ENCODE measurements around the gene C2. TPM values are rescaled to one million over a fixed set of nuclear protein-coding genes. Genes with fewer than 3 reads are reported as not detected.

C2 gene
- total RNA-seq, 1 donor from 2014 or later, result 2.9 TPM

- H3K4me1 ChIP-seq, result peaks cover 25% of the 10 kb centered on the region
Observed at GRCh38 chr6:31961616-31962015, 34.1 kb downstream of the C2 start.

DNA sequence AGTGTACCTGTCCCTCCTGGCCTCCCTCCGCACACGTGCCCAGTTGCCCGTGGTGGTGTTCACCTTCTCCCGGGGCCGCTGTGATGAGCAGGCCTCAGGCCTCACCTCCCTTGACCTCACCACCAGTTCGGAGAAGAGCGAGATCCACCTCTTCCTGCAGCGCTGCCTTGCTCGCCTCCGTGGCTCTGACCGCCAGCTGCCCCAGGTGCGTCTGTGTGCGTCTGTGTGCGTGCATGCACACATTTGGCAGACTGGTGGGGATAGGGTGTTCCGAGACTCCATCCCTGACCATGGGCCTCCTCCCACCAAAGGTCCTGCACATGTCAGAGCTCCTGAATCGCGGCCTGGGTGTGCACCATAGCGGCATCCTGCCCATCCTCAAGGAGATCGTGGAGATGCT, 36.4 kb downstream of the C2 start:
- Histone ChIP-seq H3K4me3 (no peak overlapping the region), H3K27ac (no peak overlapping the region), H3K9me3 (no peaks in the 10 kb centered on the region), H3K27me3 (no peaks in the 10 kb centered on the region), H3K4me1 (peaks cover 11% of the 10 kb centered on the region), H3K36me3 (peaks cover 0 to 81% of the 10 kb centered on the region in 2 donors)
- TF ChIP-seq, protein P1, sequence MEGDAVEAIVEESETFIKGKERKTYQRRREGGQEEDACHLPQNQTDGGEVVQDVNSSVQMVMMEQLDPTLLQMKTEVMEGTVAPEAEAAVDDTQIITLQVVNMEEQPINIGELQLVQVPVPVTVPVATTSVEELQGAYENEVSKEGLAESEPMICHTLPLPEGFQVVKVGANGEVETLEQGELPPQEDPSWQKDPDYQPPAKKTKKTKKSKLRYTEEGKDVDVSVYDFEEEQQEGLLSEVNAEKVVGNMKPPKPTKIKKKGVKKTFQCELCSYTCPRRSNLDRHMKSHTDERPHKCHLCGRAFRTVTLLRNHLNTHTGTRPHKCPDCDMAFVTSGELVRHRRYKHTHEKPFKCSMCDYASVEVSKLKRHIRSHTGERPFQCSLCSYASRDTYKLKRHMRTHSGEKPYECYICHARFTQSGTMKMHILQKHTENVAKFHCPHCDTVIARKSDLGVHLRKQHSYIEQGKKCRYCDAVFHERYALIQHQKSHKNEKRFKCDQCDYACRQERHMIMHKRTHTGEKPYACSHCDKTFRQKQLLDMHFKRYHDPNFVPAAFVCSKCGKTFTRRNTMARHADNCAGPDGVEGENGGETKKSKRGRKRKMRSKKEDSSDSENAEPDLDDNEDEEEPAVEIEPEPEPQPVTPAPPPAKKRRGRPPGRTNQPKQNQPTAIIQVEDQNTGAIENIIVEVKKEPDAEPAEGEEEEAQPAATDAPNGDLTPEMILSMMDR (IDR thresholded peaks at IDR 0.05), result no peak
- TF ChIP-seq POLR2A (IDR thresholded peaks at IDR 0.05), result no peak
- no peak for TF ChIP-seq POLR2AphosphoS5 (IDR thresholded peaks at IDR 0.05; ENCODE audit: insufficient read depth in 1 of 2, low read depth in 1 of 2)
- intact Hi-C loops (cut with DNase I), result no loop called here
- DNase-seq (ENCODE audit: extremely low spot score in 2 of 2), result no peak

More at GRCh38 chr6:31961616-31962015, 34.1 kb downstream of the C2 start:
- Histone ChIP-seq H3K4me3 (no peak overlapping the region), H3K27ac (no peak overlapping the region), H3K27me3 (no peaks in the 10 kb centered on the region), H3K36me3 (peaks cover 0 to 62% of the 10 kb centered on the region in 2 donors), H3K9me3 (no peaks in the 10 kb centered on the region)
- no peak for TF ChIP-seq POLR2A (IDR thresholded peaks at IDR 0.05)
- no peak for TF ChIP-seq POLR2AphosphoS5 (IDR thresholded peaks at IDR 0.05; ENCODE audit: insufficient read depth in 1 of 2, low read depth in 1 of 2)
- TF ChIP-seq, protein P1 (IDR thresholded peaks at IDR 0.05), result no peak
- intact Hi-C loops (cut with DNase I), result no loop called here
- DNase-seq (ENCODE audit: extremely low spot score in 2 of 2), result no peak

DNA sequence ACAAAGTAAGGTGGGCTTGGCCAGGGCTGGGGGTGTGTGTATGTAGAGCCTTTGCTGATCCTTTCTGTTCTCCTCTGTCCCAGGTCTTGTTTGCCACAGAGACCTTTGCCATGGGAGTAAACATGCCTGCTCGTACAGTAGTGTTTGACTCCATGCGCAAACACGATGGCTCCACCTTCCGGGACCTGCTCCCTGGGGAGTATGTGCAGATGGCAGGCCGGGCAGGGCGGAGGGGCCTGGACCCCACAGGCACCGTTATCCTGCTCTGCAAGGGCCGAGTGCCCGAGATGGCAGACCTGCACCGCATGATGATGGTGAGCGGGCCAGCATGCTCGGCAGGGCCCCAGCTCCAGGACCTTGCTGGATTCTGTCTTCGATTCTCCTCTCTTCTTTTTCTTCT, 38.2 kb downstream of the C2 start:
- no peak overlapping the region for H3K27ac ChIP-seq
- H3K4me3 ChIP-seq, result no peak overlapping the region
- intact Hi-C loops (cut with DNase I), result no loop called here
- TF ChIP-seq, protein P1 (IDR thresholded peaks at IDR 0.05), result no peak
- TF ChIP-seq POLR2AphosphoS5 (IDR thresholded peaks at IDR 0.05; ENCODE audit: insufficient read depth in 1 of 2, low read depth in 1 of 2), result no peak
- no peak for TF ChIP-seq POLR2A (IDR thresholded peaks at IDR 0.05)
- peaks cover 0 to 89% of the 10 kb centered on the region in 2 donors for H3K36me3 ChIP-seq
- H3K4me1 ChIP-seq, result peaks cover 9% of the 10 kb centered on the region
- DNase-seq (ENCODE audit: extremely low spot score in 2 of 2), result no peak
- no peaks in the 10 kb centered on the region for H3K27me3 ChIP-seq
- no peaks in the 10 kb centered on the region for H3K9me3 ChIP-seq

- Histone ChIP-seq H3K27me3 (no peaks in the 10 kb centered on the region), H3K36me3 (peaks cover 0 to 84% of the 10 kb centered on the region in 2 donors), H3K4me3 (no peak overlapping the region), H3K27ac (no peak overlapping the region), H3K4me1 (peaks cover 17% of the 10 kb centered on the region), H3K9me3 (no peaks in the 10 kb centered on the region)
- DNase-seq (ENCODE audit: extremely low spot score in 2 of 2), result no peak
- intact Hi-C loops (cut with DNase I), result no loop called here
- TF ChIP-seq POLR2A (IDR thresholded peaks at IDR 0.05) (no peak), POLR2AphosphoS5 (IDR thresholded peaks at IDR 0.05; ENCODE audit: insufficient read depth in 1 of 2, low read depth in 1 of 2) (no peak)
- TF ChIP-seq, protein P1 (IDR thresholded peaks at IDR 0.05), result no peak
Observed at GRCh38 chr6:31966506-31966905, 39.0 kb downstream of the C2 start.

DNA sequence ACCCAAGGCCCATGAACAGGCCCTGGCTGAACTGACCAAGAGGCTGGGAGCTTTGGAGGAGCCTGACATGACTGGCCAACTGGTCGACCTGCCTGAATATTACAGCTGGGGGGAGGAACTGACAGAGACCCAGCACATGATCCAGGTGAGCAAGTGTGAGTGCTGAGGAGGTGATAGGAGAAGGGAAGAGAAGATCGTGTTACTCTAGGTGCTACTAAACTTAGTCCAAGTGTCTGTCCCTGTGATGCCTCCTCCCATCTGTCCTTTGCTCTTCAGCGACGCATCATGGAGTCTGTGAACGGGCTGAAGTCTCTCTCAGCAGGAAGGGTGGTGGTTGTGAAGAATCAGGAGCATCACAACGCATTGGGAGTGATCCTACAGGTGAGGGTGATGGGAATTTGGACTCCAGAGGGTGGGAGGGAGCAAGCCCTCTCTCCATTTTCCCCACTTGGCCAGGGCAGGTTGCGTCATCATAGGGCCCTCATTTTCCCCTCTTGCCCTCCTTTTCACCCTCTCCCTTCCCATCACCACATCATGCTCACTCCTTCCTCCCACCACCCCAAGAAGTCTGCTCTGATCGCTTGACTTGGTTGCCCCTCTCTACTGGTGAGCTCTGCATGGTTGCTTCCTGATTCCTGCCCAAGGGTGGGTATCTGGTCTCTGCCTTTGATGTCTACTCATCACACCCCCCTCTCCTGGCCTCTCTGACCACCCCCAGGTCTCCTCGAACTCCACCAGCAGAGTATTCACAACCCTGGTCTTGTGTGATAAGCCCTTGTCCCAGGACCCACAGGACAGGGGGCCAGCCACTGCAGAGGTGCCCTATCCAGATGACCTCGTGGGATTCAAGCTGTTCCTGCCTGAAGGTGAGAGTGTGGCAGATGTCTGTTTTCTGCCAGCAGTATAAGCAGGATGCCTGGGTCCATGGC, 39.7 kb downstream of the C2 start:
- no peak for TF ChIP-seq POLR2A (IDR thresholded peaks at IDR 0.05)
- TF ChIP-seq, protein P1 (IDR thresholded peaks at IDR 0.05), result no peak
- TF ChIP-seq POLR2AphosphoS5 (IDR thresholded peaks at IDR 0.05; ENCODE audit: insufficient read depth in 1 of 2, low read depth in 1 of 2), result no peak
- peaks cover 20% of the 10 kb centered on the region for H3K4me1 ChIP-seq
- peaks cover 0 to 78% of the 10 kb centered on the region in 2 donors for H3K36me3 ChIP-seq
- intact Hi-C loops (cut with DNase I), result no loop called here
- H3K27ac ChIP-seq, result no peak overlapping the region
- H3K9me3 ChIP-seq, result no peaks in the 10 kb centered on the region
- no peak overlapping the region for H3K4me3 ChIP-seq
- DNase-seq (ENCODE audit: extremely low spot score in 2 of 2), result no peak
- no peaks in the 10 kb centered on the region for H3K27me3 ChIP-seq

All from vagina (tissue), 2 donors.